HepG2 (cell line): ENCODE results near the gene SDHAF1. TPM values are rescaled to one million over a fixed set of nuclear protein-coding genes. Genes with fewer than 3 reads are reported as not detected.

Source experiments
- ATM ChIP-seq: fragments of 450-650 bp; IDR thresholded peaks from 2 replicates; pipeline ENCODE4 v1.7.1; 2017; ENCODE audit warnings: mild to moderate bottlenecking, borderline replicate concordance
- CAMTA2 ChIP-seq: sonication (generic); formaldehyde crosslinking; IDR thresholded peaks from 2 replicates; pipeline ENCODE4 v1.4.0; 2020; ENCODE audit warnings: mild to moderate bottlenecking, missing genetic modification reagents, borderline replicate concordance
- ELF4 ChIP-seq: sonication (generic); formaldehyde crosslinking; IDR thresholded peaks from 2 replicates; pipeline ENCODE4 v1.5.0; 2020; ENCODE audit warnings: missing genetic modification reagents, mild to moderate bottlenecking, moderate library complexity, borderline replicate concordance
- EZH2 ChIP-seq: conservative IDR thresholded peaks from 2 replicates; pipeline ENCODE4 v1.6.1; 2012; ENCODE audit warnings: mild to moderate bottlenecking, low read depth, low read length, moderate library complexity
- HOXD1 ChIP-seq: sonication (generic); formaldehyde crosslinking; IDR thresholded peaks from 2 replicates; pipeline ENCODE4 v1.5.0; 2020; ENCODE audit warnings: missing genetic modification reagents
- JUND ChIP-seq: sonication (generic); formaldehyde crosslinking; IDR thresholded peaks from 2 replicates; pipeline ENCODE4 v1.8.0; 2022; ENCODE audit warnings: mild to moderate bottlenecking, missing genetic modification reagents
- KDM1A ChIP-seq: IDR thresholded peaks from 2 replicates; pipeline ENCODE4 v1.6.1; 2016; ENCODE audit warnings: missing compliant biosample characterization
- KDM2A ChIP-seq: sonication (generic); formaldehyde crosslinking; IDR thresholded peaks from 2 replicates; pipeline ENCODE4 v1.4.0; 2020; ENCODE audit warnings: low read depth, missing genetic modification reagents, borderline replicate concordance
- KDM4B ChIP-seq: sonication (generic); formaldehyde crosslinking; IDR thresholded peaks from 2 replicates; pipeline ENCODE4 v1.4.0; 2020; ENCODE audit warnings: missing genetic modification reagents
- LBX2 ChIP-seq: sonication (generic); formaldehyde crosslinking; IDR thresholded peaks from 2 replicates; pipeline ENCODE4 v1.5.0; 2020; ENCODE audit warnings: missing genetic modification reagents, mild to moderate bottlenecking, borderline replicate concordance
- NFIC ChIP-seq: IDR thresholded peaks from 2 replicates; pipeline ENCODE4 v1.6.1; 2012; ENCODE audit warnings: mild to moderate bottlenecking, low read length, inconsistent platforms
- NR2F1 ChIP-seq, 2 experiments: fragments of 450-650 bp in 1 of 2; formaldehyde crosslinking in 1 of 2; IDR thresholded peaks; 2 replicates each; pipeline versions ENCODE4 v1.5.0 to v1.6.1; 2016 to 2020; ENCODE audit warnings: mild to moderate bottlenecking in 1 of 2, missing compliant biosample characterization in 1 of 2, missing genetic modification reagents in 1 of 2, moderate library complexity in 1 of 2
- PCBP1 ChIP-seq: fragments of 200-400 bp; formaldehyde crosslinking; IDR thresholded peaks from 2 replicates; pipeline ENCODE4 v1.6.1; 2017; ENCODE audit warnings: mild to moderate bottlenecking, low read depth, low read length, borderline replicate concordance
- RAD51 ChIP-seq: fragments of 450-650 bp; IDR thresholded peaks from 2 replicates; pipeline ENCODE4 v1.6.1; 2016; ENCODE audit warnings: borderline replicate concordance
- RBFOX2 ChIP-seq: fragments of 200-400 bp; formaldehyde crosslinking; IDR thresholded peaks from 2 replicates; pipeline ENCODE4 v1.6.1; 2017; ENCODE audit warnings: low read depth, mild to moderate bottlenecking, low read length
- TGIF2 ChIP-seq: IDR thresholded peaks from 2 replicates; pipeline ENCODE4 v1.6.1; 2016; ENCODE audit warnings: control low read depth, missing compliant biosample characterization
- THAP11 ChIP-seq: IDR thresholded peaks from 2 replicates; pipeline ENCODE4 v1.6.1; 2016; ENCODE audit warnings: missing biosample characterization, missing genetic modification reagents
- THYN1 ChIP-seq: sonication (generic); formaldehyde crosslinking; IDR thresholded peaks from 2 replicates; pipeline ENCODE4 v1.8.1; 2023; ENCODE audit warnings: low read depth, mild to moderate bottlenecking, moderate library complexity, missing genetic modification reagents, borderline replicate concordance
- YY1 ChIP-seq: IDR thresholded peaks from 2 replicates; pipeline ENCODE4 v1.6.1; 2011; ENCODE audit warnings: low read length, low read depth, moderate library complexity, mild to moderate bottlenecking; ENCODE audit not compliant: insufficient read depth, insufficient replicate concordance
- ZFP36 ChIP-seq: fragments of 150-350 bp; IDR thresholded peaks from 2 replicates; pipeline ENCODE4 v1.6.1; 2018; ENCODE audit warnings: borderline replicate concordance, low read length, low read depth; ENCODE audit not compliant: partially characterized antibody
- ZNF614 ChIP-seq: IDR thresholded peaks from 2 replicates; pipeline ENCODE4 v1.6.1; 2018; ENCODE audit warnings: missing biosample characterization, missing genetic modification reagents, inconsistent platforms, borderline replicate concordance
- ZNF678 ChIP-seq: sonication (generic); formaldehyde crosslinking; IDR thresholded peaks from 2 replicates; pipeline ENCODE4 v1.4.0; 2020; ENCODE audit warnings: mild to moderate bottlenecking, missing genetic modification reagents
- polyA plus RNA-seq, 8 experiments: library from polyadenylated mRNA; depleted of rRNA in 3 of 8; stranded (reverse) in 7 of 8; unstranded in 1 of 8; fragments of >200 nt; fragmentation: Illumina TruSeq in 4 of 8; extraction: Trizol in 4 of 8; gene quantifications; 2 replicates each; pipeline versions ENCODE4 v1.2.1 to v1.2.3, GENCODE V29; 2011 to 2016; ENCODE audit warnings: low read depth in 4 of 8, missing spikeins in 1 of 8, mixed read lengths in 1 of 8; ENCODE audit not compliant: insufficient read depth in 1 of 8
- total RNA-seq, 5 experiments: library from RNA; depleted of rRNA; stranded (reverse); fragments of >200 nt; fragmentation: Illumina TruSeq; extraction: Trizol; gene quantifications; 2 replicates each; pipeline ENCODE4 v1.2.3, GENCODE V29; 2016; ENCODE audit warnings: low read depth in 1 of 5
- TF ChIP-seq, protein P1 (sequence below): sonication (generic); formaldehyde crosslinking; IDR thresholded peaks from 2 replicates; pipeline ENCODE4 v1.8.0; 2022; ENCODE audit warnings: mild to moderate bottlenecking, missing genetic modification reagents, borderline replicate concordance
- TF ChIP-seq, protein P2 (sequence below): sonication (generic); formaldehyde crosslinking; IDR thresholded peaks from 2 replicates; pipeline ENCODE4 v1.8.1; 2023; ENCODE audit warnings: mild to moderate bottlenecking, moderate library complexity, missing genetic modification reagents
- TF ChIP-seq, protein P3 (sequence below): sonication (generic); formaldehyde crosslinking; IDR thresholded peaks from 2 replicates; pipeline ENCODE4 v1.5.1; 2020; ENCODE audit warnings: missing genetic modification reagents, mild to moderate bottlenecking, borderline replicate concordance

SDHAF1 gene
- total and polyA plus RNA-seq, 2 of the 13 experiments (the other 11 are each of a cell fraction or from before 2014, with no cell fraction given): 17.8 to 22.8 TPM

GRCh38 chr19:35995048-35995993 is at the start of gene SDHAF1 (continued):
- TF ChIP-seq TGIF2 (CRISPR knock-in tag): no peak
- TF ChIP-seq EZH2: no peak
- no peak for TF ChIP-seq ZNF678
- TF ChIP-seq, protein P1, sequence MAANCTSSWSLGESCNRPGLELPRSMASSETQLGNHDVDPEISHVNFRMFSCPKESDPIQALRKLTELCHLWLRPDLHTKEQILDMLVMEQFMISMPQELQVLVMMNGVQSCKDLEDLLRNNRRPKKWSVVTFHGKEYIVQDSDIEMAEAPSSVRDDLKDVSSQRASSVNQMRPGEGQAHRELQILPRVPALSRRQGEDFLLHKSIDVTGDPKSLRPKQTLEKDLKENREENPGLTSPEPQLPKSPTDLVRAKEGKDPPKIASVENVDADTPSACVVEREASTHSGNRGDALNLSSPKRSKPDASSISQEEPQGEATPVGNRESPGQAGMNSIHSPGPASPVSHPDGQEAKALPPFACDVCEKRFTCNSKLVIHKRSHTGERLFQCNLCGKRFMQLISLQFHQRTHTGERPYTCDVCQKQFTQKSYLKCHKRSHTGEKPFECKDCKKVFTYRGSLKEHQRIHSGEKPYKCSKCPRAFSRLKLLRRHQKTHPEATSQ (CRISPR knock-in tag): no peak; the same call in 1 of the 2 replicates
- TF ChIP-seq KDM4B: no peak; the same call in 1 of the 2 replicates
- TF ChIP-seq ZNF614 (CRISPR knock-in tag): 0 out of 2 replicates have a peak, but pooled peaks have one; percentile 26
- TF ChIP-seq ATM: no peak
- peak; percentile 97 for TF ChIP-seq RBFOX2
- TF ChIP-seq HOXD1 (CRISPR knock-in tag): peak; percentile 88; the same call in 1 of the 2 replicates
- TF ChIP-seq KDM1A (CRISPR knock-in tag): no peak
- peak; percentile 91 to 95 for TF ChIP-seq NR2F1 (CRISPR knock-in tag; IDR thresholded peaks at IDR 0.05)
- TF ChIP-seq YY1: peak; percentile 57
- no peak for TF ChIP-seq ZFP36
- TF ChIP-seq THAP11 (CRISPR knock-in tag): peak; percentile 90
- no peak for TF ChIP-seq JUND (CRISPR knock-in tag)
- TF ChIP-seq PCBP1: 0 out of 2 replicates have a peak, but pooled peaks have one; percentile 56
- no peak for TF ChIP-seq NFIC
- TF ChIP-seq, protein P2, sequence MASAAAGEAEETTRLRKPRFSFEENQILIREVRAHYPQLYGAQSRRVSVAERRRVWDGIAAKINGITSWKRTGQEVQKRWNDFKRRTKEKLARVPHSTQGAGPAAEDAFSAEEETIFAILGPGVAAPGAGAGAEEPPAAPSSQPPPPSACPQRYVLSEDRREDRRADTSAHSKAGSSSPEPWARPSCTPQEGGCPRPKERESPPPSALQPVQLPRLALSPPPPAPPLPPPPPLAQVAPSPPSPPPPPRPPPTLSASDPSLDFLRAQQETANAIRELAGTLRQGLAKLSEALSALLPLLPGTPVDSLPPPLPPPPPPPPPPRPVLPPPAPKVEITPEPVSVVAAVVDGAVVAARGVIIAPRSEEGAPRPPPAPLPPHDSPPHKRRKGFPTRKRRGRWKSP (CRISPR knock-in tag): peak; percentile 88
- TF ChIP-seq, protein P3, sequence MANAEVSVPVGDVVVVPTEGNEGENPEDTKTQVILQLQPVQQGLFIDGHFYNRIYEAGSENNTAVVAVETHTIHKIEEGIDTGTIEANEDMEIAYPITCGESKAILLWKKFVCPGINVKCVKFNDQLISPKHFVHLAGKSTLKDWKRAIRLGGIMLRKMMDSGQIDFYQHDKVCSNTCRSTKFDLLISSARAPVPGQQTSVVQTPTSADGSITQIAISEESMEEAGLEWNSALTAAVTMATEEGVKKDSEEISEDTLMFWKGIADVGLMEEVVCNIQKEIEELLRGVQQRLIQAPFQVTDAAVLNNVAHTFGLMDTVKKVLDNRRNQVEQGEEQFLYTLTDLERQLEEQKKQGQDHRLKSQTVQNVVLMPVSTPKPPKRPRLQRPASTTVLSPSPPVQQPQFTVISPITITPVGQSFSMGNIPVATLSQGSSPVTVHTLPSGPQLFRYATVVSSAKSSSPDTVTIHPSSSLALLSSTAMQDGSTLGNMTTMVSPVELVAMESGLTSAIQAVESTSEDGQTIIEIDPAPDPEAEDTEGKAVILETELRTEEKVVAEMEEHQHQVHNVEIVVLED: peak; percentile 85; the same call in 1 of the 2 replicates
- TF ChIP-seq LBX2 (CRISPR knock-in tag): no peak
- TF ChIP-seq THYN1 (CRISPR knock-in tag): no peak
- TF ChIP-seq CAMTA2 (CRISPR knock-in tag): peak; percentile 65; the same call in 1 of the 2 replicates
- peak; percentile 87 for TF ChIP-seq KDM2A
- no peak for TF ChIP-seq RAD51
- TF ChIP-seq ELF4 (CRISPR knock-in tag): no peak
